WTC11 (cell line): ENCODE results near the gene NRG3.

ENCODE experiments used
- ATF1 ChIP-seq: sonication (generic); formaldehyde crosslinking; IDR thresholded peaks from 2 replicates; pipeline ENCODE4 v1.8.1; 2023; ENCODE audit warnings: mild to moderate bottlenecking, moderate library complexity, missing genetic modification reagents
- CREM ChIP-seq: sonication (generic); formaldehyde crosslinking; IDR thresholded peaks from 2 replicates; pipeline ENCODE4 v1.8.1; 2022; ENCODE audit warnings: mild to moderate bottlenecking, missing genetic modification reagents, moderate library complexity
- KAT7 ChIP-seq: sonication (generic); formaldehyde crosslinking; IDR thresholded peaks from 2 replicates; pipeline ENCODE4 v1.8.1; 2023; ENCODE audit warnings: missing genetic modification reagents, mild to moderate bottlenecking, borderline replicate concordance
- MYBL2 ChIP-seq: sonication (generic); formaldehyde crosslinking; IDR thresholded peaks from 2 replicates; pipeline ENCODE4 v1.8.1; 2023; ENCODE audit warnings: mild to moderate bottlenecking, moderate library complexity, missing genetic modification reagents
- TEAD4 ChIP-seq: sonication (generic); formaldehyde crosslinking; IDR thresholded peaks from 2 replicates; pipeline ENCODE4 v1.8.0; 2022; ENCODE audit warnings: mild to moderate bottlenecking, missing genetic modification reagents
- TP53 ChIP-seq: sonication (generic); formaldehyde crosslinking; IDR thresholded peaks from 2 replicates; pipeline ENCODE4 v1.8.1; 2023; ENCODE audit warnings: mild to moderate bottlenecking, missing genetic modification reagents
- ZNF263 ChIP-seq: sonication (generic); formaldehyde crosslinking; IDR thresholded peaks from 2 replicates; pipeline ENCODE4 v1.8.1; 2022; ENCODE audit warnings: low read depth, mild to moderate bottlenecking, moderate library complexity, missing genetic modification reagents
- TF ChIP-seq, protein P1 (sequence below): fragments of 200-600 bp; IDR thresholded peaks from 2 replicates; pipeline ENCODE4 v1.8.0; 2022; ENCODE audit warnings: antibody characterized with exemption
- TF ChIP-seq, protein P2 (sequence below): sonication (generic); formaldehyde crosslinking; IDR thresholded peaks from 2 replicates; pipeline ENCODE4 v1.8.0; 2023; ENCODE audit warnings: missing genetic modification reagents
- TF ChIP-seq, protein P3 (sequence below): sonication (generic); formaldehyde crosslinking; IDR thresholded peaks from 2 replicates; pipeline ENCODE4 v1.8.1; 2022; ENCODE audit warnings: low read depth, missing genetic modification reagents, borderline replicate concordance
- TF ChIP-seq, protein P4 (sequence below): sonication (generic); formaldehyde crosslinking; IDR thresholded peaks from 2 replicates; pipeline ENCODE4 v1.8.0; 2022; ENCODE audit warnings: mild to moderate bottlenecking, missing genetic modification reagents
- TF ChIP-seq, protein P5 (sequence below): sonication (generic); formaldehyde crosslinking; IDR thresholded peaks from 2 replicates; pipeline ENCODE4 v1.8.0; 2022; ENCODE audit warnings: missing genetic modification reagents

DNA sequence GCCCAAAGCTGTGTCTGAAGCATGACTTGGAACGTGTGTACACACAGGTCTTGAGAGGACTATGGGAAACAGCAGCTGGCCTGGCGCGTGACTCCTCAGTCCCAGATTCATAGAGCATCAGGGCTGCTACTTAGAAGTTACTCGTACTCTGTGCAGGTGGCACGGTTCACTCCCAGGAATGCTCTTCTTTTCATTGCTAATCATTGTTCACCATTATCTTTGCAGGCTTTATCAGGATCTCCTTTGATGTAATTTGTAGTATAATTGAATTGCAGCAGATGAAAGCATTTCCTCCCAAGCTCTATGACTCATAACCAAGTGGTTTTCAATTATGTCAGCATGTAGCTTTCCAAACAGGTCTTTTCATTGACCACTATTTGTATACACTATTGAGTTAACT is 938.9 kb downstream of the NRG3 start:
- TF ChIP-seq, protein P1, sequence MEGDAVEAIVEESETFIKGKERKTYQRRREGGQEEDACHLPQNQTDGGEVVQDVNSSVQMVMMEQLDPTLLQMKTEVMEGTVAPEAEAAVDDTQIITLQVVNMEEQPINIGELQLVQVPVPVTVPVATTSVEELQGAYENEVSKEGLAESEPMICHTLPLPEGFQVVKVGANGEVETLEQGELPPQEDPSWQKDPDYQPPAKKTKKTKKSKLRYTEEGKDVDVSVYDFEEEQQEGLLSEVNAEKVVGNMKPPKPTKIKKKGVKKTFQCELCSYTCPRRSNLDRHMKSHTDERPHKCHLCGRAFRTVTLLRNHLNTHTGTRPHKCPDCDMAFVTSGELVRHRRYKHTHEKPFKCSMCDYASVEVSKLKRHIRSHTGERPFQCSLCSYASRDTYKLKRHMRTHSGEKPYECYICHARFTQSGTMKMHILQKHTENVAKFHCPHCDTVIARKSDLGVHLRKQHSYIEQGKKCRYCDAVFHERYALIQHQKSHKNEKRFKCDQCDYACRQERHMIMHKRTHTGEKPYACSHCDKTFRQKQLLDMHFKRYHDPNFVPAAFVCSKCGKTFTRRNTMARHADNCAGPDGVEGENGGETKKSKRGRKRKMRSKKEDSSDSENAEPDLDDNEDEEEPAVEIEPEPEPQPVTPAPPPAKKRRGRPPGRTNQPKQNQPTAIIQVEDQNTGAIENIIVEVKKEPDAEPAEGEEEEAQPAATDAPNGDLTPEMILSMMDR = no peak
- TF ChIP-seq ATF1 (CRISPR knock-in tag) (no peak), ZNF263 (CRISPR knock-in tag) (no peak), TEAD4 (CRISPR knock-in tag) (no peak), TP53 (CRISPR knock-in tag) (no peak), CREM (no peak), MYBL2 (CRISPR knock-in tag) (no peak), KAT7 (CRISPR knock-in tag) (no peak)
- TF ChIP-seq, protein P2, sequence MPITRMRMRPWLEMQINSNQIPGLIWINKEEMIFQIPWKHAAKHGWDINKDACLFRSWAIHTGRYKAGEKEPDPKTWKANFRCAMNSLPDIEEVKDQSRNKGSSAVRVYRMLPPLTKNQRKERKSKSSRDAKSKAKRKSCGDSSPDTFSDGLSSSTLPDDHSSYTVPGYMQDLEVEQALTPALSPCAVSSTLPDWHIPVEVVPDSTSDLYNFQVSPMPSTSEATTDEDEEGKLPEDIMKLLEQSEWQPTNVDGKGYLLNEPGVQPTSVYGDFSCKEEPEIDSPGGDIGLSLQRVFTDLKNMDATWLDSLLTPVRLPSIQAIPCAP = no peak
- TF ChIP-seq, protein P3, sequence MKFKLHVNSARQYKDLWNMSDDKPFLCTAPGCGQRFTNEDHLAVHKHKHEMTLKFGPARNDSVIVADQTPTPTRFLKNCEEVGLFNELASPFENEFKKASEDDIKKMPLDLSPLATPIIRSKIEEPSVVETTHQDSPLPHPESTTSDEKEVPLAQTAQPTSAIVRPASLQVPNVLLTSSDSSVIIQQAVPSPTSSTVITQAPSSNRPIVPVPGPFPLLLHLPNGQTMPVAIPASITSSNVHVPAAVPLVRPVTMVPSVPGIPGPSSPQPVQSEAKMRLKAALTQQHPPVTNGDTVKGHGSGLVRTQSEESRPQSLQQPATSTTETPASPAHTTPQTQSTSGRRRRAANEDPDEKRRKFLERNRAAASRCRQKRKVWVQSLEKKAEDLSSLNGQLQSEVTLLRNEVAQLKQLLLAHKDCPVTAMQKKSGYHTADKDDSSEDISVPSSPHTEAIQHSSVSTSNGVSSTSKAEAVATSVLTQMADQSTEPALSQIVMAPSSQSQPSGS (CRISPR knock-in tag) = no peak
- TF ChIP-seq, protein P4, sequence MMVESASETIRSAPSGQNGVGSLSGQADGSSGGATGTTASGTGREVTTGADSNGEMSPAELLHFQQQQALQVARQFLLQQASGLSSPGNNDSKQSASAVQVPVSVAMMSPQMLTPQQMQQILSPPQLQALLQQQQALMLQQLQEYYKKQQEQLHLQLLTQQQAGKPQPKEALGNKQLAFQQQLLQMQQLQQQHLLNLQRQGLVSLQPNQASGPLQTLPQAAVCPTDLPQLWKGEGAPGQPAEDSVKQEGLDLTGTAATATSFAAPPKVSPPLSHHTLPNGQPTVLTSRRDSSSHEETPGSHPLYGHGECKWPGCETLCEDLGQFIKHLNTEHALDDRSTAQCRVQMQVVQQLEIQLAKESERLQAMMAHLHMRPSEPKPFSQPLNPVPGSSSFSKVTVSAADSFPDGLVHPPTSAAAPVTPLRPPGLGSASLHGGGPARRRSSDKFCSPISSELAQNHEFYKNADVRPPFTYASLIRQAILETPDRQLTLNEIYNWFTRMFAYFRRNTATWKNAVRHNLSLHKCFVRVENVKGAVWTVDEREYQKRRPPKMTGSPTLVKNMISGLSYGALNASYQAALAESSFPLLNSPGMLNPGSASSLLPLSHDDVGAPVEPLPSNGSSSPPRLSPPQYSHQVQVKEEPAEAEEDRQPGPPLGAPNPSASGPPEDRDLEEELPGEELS (CRISPR knock-in tag) = no peak
- TF ChIP-seq, protein P5, sequence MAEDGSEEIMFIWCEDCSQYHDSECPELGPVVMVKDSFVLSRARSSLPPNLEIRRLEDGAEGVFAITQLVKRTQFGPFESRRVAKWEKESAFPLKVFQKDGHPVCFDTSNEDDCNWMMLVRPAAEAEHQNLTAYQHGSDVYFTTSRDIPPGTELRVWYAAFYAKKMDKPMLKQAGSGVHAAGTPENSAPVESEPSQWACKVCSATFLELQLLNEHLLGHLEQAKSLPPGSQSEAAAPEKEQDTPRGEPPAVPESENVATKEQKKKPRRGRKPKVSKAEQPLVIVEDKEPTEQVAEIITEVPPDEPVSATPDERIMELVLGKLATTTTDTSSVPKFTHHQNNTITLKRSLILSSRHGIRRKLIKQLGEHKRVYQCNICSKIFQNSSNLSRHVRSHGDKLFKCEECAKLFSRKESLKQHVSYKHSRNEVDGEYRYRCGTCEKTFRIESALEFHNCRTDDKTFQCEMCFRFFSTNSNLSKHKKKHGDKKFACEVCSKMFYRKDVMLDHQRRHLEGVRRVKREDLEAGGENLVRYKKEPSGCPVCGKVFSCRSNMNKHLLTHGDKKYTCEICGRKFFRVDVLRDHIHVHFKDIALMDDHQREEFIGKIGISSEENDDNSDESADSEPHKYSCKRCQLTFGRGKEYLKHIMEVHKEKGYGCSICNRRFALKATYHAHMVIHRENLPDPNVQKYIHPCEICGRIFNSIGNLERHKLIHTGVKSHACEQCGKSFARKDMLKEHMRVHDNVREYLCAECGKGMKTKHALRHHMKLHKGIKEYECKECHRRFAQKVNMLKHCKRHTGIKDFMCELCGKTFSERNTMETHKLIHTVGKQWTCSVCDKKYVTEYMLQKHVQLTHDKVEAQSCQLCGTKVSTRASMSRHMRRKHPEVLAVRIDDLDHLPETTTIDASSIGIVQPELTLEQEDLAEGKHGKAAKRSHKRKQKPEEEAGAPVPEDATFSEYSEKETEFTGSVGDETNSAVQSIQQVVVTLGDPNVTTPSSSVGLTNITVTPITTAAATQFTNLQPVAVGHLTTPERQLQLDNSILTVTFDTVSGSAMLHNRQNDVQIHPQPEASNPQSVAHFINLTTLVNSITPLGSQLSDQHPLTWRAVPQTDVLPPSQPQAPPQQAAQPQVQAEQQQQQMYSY (CRISPR knock-in tag) = no peak
